Inflammatory macrophage treated with lipopolysaccharide for 4 hours (primary cell): ENCODE data around the gene TMEM88.
A peak's percentile ranks its signal among the peaks of the same experiment; 100 is the strongest.

Experiments
- DNase-seq: peaks from one replicate; pipeline ENCODE4 v3.0.0-alpha.2; 2020

Gene TMEM88

DNA sequence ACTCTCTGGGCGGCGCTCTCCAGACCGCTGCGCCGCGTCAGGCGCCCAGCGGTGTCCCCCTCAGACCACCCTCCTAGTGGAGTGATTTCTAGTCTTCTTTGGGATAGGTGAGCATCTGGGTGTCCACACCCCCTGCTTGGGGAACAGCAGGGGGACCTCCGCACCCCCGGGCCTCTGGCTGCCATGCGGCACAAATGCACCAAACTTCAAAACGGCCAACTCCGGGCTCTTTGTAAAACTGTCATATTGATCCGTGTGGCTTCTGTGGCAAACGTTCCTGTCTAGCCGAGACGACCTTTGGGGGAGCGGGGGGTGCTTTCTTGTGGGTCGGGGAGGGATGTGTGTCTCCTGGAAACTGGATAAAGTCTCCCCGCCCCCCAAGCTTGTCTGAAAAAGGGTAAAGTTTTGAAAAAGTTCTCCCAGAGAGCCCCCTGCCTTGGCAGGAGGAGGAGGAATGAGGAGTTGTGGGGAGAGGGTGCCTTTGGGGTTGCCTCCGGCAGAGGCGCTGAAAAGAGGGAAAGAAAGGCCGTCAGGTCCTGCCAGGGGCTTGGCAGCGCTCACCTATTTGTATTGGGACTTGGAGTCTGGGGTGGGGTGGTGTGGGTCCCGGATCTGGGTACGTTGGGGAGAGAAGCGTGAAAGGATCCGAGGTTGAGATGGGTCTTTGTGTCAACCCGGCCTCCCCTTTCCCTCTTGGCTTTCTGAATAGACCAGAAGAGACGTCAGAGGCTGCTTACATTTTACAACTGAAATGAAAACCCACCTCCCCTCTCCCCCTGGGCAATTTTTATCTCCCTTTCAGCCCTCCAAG, 31.6 kb downstream of the TMEM88 start:
- no peak for DNase-seq

DNA sequence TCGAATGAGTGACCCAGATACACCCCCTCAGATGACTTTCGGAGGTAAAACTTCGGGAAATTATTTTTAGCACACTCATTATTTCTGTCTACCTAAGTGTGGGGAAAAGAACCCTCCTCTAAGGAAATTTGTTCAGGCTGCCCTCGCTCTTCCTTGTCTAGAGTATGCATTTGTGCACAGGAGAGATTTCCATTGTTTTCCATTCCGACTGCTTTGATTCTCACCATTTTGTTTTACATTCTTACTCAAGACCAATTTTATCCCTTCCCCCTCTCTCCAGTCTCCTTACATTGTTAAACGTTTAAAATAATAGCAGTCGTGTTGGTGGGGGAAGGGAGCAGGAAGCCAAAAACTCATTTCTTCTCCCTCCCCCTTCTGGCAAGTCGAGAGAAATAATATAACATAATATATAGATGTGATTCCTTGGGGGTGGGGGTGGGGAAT, 32.2 kb downstream of the TMEM88 start:
- DNase-seq: no peak

DNA sequence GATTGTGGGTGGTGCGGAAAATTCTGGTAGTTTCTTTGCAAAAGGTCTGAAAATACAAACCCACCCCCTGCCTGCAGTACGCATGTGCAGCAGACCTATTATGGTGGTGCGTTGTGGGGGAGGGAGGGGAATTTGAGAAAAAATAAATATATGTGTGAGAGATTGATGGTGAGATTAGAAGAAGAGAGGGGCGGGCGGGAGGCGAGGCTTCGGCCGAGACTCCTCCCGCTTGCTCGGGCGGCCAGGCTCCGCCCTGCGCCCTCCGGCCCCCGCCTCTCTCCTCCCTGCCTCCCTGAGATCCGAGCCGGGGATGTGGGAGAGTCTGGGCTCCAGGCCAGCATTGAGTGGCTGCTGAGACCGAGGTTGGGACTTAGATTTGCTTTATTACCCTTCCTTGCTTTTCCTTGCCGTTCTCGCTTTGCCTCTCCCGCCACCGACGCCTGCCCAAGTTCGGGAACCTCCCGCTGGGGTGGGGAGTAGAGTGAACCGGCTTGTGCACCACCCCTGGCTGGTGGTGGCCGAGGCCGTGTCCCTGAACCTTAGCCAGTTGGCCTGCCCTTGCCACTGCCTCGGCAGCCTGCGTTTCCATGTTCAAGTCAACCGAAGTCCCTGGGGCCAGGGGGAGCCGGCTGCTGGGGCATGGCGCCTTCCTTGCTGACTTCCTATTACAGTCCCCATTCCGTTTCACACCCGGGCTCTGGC, 32.8 kb downstream of the TMEM88 start:
- peak; percentile 68 for DNase-seq

DNA sequence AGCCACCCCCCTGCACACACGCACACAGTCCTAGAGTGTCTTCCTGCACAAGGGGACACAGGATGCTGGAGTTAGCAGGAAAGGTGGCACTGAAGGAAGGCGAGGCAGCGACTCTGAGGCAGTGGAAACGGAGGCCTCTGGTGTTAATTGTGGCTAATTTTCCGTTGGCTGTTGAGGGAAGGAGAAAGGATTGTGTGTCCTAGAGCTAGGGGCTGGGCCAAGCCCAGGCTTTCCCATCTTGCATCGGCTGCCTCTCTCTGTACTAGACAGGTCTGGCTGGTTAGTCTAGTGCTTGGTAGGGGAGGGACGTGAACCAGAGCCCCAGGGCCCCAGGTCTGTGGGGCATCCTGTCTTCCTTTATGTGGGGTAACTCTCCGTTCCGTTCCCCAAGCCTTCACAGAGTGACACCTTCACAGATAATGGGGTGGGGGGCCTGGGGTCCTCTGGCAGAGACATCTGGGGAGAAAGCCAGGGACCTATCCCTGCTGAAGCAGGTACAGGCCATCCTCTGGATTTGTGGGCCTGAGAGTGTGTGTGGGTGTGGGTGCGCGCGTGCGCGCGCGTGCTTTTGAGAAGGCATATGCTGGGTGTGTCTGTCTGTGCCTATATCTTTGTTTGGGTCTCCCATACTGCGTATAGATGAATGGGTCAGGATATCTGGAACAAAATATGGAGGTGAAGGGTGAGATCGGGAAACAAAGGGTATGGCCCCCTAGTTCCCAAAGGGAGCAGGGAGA, 33.5 kb downstream of the TMEM88 start, which contains the start of gene CHD3:
Gene CHD3 (plus strand): TSS at position 606 of the 737 bp plus-strand sequence. CDS start 212 bp downstream, outside the sequence.
- no peak for DNase-seq

DNA sequence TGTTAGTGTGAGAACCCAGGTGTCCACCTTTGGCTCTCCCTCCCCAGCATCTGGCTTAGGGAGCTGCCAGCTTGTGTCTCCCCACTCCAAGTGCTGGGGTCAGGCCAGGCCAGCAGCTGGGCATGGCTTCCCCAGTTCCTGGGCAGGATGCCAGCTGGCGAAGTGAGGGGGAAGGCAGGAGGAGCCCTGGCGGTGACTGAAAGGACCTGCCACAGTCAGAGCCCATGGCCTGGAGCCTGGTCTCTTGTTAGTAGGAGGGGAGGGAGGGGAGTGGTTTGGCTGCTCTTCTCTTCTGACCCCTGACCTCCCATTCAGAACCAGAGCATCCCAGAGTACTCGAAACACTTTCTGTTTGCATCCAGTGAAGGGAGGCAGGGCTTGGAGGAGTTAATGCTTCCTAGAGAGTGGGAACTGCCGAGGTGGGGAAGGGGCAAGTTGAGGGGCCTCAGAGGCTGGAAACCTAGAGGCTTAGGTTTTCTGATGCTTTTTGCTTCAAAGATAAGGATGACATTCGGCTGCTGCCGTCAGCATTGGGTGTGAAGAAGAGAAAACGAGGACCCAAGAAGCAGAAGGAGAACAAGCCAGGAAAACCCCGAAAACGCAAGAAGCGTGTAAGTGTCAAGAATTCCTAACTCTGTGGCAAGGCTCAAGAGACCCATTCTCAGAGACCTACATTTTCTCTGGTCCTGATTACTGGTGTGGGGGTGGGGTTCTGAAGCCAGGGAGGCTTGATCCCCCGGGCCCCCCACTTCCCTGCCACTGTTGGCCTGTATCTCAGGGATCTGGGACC, 34.5 kb downstream of the TMEM88 start:
- DNase-seq: peak; percentile 85

DNA sequence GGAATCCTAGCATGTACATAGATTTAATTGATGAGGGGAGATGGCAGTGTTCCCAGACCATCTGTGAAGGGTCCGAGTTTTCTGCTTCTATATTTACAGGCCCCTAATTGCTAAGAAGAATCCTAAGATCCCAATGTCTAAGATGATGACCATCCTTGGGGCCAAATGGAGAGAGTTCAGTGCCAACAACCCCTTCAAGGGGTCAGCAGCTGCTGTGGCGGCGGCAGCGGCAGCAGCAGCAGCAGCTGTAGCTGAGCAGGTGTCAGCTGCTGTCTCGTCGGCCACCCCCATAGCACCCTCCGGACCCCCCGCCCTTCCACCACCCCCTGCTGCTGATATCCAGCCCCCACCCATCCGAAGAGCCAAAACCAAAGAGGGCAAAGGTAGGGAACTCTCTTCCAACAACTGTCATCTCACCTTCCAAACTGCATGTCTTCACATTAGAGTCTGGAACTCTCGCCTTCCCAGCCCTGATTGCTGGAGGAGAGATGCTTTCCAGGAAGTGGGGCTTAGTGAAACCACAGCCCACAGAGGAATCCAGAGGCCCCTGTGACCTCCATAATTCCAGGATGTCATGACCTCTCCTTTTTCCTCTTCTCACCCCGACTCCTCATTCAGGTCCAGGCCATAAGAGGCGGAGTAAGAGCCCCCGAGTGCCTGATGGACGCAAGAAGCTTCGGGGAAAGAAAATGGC, 38.5 kb downstream of the TMEM88 start:
- DNase-seq: no peak

DNA sequence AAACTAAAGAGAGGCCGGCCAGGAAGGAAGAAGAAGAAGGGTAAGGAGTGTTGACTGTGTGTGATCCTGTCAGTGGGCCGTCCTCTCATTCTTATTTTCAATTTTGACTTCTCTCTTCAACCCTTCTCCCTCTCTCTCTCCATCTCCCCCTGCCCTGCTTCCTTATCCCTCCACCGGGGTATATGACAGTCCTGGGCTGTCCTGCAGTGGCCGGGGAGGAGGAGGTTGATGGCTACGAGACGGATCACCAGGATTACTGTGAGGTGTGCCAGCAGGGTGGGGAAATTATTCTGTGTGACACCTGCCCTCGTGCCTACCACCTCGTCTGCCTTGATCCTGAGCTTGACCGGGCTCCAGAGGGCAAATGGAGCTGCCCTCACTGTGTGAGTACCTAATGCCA, 39.4 kb downstream of the TMEM88 start:
- no peak for DNase-seq

DNA sequence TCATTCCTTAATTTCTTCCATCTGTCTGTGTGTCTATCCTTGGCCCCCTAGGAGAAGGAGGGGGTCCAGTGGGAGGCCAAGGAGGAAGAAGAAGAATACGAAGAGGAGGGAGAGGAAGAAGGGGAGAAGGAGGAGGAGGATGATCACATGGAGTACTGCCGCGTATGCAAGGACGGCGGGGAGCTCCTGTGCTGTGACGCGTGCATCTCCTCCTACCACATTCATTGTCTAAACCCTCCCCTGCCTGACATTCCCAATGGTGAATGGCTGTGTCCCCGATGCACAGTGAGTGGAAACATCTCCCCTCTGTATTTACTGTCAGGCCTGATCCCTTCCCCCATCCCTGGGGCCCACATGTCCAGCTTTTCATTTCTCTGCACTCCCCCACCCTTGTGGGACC, 40.0 kb downstream of the TMEM88 start:
- no peak for DNase-seq

DNA sequence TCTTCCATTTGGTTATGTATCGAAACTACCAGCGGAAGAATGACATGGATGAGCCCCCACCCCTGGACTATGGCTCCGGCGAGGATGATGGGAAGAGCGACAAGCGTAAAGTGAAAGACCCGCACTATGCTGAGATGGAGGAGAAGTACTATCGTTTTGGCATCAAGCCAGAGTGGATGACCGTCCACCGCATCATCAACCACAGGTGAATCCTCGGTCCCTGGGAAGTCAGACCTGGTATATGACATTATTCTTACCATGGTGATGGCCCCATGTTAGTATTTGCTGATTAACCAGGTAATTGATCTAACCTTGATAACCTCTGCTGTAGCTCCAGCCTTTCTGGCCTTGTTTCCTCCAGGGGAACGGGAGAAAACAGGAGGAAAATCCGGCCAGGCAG, 42.2 kb downstream of the TMEM88 start:
- no peak for DNase-seq

DNA sequence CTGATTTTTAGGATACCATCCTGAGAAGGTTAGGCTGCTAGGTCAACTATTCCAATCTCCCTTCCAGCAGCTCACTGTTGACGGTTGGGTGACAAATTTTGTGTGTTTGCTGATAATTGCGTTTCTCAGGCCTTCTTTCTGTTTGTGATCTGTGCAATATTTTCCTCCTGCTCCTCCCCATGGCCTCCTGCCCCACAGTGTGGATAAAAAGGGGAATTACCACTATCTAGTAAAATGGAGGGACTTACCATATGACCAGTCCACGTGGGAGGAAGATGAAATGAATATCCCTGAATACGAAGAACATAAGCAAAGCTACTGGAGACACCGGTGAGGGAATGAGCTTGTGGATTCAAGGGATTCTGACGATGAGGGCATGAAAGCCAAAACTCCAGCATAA, 42.9 kb downstream of the TMEM88 start:
- peak; percentile 88 for DNase-seq

DNA sequence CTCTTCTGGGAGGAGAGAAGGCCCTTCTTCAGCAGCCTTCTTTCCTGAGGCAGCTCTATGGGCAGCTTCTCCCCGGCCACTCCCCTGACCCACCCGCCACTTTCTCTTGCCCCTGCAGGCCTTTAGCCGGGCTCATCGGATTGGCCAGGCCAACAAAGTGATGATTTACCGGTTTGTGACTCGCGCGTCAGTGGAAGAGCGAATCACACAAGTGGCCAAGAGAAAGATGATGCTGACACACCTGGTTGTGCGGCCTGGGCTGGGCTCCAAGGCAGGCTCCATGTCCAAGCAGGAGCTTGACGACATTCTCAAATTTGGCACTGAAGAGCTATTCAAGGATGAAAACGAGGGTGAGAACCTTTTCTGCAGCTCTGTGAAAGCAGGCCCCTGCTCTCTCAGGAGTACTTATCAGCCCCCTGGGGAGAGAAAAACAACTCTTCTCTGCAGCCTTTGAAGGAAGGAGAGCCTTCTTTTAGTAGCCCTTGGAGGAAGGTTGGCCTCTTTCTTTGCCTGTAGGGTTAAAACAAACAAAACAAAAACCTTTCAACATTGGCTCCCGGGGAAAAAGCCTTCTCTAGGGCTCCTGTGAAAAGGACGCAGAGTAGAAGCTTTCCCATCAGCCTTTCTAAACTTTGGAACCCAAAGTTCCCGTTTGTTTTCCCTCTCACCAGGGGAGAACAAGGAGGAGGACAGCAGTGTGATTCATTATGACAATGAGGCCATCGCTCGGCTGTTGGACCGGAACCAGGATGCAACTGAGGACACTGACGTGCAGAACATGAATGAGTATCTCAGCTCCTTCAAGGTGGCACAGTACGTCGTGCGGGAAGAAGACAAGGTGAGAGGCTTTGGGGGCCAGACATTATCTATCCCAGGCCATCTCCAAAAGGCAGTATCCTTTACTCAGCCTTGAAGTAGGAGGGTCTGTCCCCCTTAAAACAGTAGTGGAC, 48.6 kb downstream of the TMEM88 start:
- no peak for DNase-seq
